Measurements from ENCODE around the gene HAO1. TPM values are rescaled to one million over a fixed set of nuclear protein-coding genes. Genes with fewer than 3 reads are reported as not detected.
"Not testable (repeated sequence)": the region's sequence is repeated elsewhere in the genome, so short reads cannot be mapped to it uniquely, and the experiment has no call there.

The HAO1 gene
- total RNA-seq, 1 donor from 2014 or later, result not detected

DNA sequence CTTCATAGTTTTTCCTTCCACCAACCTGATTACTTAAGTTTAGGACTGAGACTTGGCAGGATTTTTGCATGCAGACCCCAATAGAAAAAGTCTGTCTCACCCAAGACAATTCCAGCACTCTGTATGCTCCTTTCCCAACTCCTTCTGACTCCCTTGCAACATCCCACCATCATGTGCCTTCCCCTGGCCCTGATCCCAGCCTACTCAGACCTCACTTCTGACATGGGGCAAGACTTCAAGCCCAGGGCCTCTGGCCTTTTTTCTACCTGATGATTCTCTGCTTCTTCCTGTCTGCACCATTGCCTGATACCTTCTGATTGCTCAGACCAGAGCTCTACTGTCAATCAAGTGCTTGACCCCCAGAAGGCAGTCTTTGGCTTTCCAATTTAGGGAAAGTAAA is 96.6 kb downstream of the HAO1 start:
- H3K27me3 ChIP-seq (ENCODE audit: control insufficient read depth, insufficient read depth, low read length), result no peaks in the 10 kb centered on the region
- peak; percentile 77 for DNase-seq (ENCODE audit: low read depth)
- TF ChIP-seq, protein P1, sequence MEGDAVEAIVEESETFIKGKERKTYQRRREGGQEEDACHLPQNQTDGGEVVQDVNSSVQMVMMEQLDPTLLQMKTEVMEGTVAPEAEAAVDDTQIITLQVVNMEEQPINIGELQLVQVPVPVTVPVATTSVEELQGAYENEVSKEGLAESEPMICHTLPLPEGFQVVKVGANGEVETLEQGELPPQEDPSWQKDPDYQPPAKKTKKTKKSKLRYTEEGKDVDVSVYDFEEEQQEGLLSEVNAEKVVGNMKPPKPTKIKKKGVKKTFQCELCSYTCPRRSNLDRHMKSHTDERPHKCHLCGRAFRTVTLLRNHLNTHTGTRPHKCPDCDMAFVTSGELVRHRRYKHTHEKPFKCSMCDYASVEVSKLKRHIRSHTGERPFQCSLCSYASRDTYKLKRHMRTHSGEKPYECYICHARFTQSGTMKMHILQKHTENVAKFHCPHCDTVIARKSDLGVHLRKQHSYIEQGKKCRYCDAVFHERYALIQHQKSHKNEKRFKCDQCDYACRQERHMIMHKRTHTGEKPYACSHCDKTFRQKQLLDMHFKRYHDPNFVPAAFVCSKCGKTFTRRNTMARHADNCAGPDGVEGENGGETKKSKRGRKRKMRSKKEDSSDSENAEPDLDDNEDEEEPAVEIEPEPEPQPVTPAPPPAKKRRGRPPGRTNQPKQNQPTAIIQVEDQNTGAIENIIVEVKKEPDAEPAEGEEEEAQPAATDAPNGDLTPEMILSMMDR (IDR thresholded peaks at IDR 0.05; ENCODE audit: insufficient read depth, low read length, severe bottlenecking), result no peak
- H3K36me3 ChIP-seq (ENCODE audit: control insufficient read depth, insufficient read depth, low read length), result no peaks in the 10 kb centered on the region
- H3K4me3 ChIP-seq (ENCODE audit: low read depth, low read length), result no peak overlapping the region
- no peak for FAIRE-seq

DNA sequence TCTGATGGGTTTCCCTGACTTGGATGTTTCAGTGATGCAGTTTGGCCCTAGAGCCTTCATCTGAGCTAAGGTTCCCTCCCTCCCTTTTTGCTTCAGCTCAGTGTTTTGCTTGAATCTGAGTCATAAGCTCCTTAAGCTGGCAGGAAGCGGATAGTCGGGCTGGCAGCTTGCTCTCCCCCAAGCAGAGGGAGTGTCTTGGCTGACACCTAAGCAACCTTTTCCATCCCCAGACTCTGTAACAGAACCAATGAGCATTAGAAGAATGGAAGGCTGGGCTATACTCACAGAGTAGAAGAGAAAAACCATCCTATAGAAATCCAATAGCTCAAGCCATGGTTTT is 98.3 kb downstream of the HAO1 start:
- TF ChIP-seq, protein P1 (IDR thresholded peaks at IDR 0.05; ENCODE audit: insufficient read depth, low read length, severe bottlenecking), result no peak
- H3K36me3 ChIP-seq (ENCODE audit: control insufficient read depth, insufficient read depth, low read length), result no peaks in the 10 kb centered on the region
- H3K27me3 ChIP-seq (ENCODE audit: control insufficient read depth, insufficient read depth, low read length), result no peaks in the 10 kb centered on the region
- DNase-seq (ENCODE audit: low read depth) (peak; percentile 96), FAIRE-seq (no peak)
- H3K4me3 ChIP-seq (ENCODE audit: low read depth, low read length), result no peak overlapping the region

DNA sequence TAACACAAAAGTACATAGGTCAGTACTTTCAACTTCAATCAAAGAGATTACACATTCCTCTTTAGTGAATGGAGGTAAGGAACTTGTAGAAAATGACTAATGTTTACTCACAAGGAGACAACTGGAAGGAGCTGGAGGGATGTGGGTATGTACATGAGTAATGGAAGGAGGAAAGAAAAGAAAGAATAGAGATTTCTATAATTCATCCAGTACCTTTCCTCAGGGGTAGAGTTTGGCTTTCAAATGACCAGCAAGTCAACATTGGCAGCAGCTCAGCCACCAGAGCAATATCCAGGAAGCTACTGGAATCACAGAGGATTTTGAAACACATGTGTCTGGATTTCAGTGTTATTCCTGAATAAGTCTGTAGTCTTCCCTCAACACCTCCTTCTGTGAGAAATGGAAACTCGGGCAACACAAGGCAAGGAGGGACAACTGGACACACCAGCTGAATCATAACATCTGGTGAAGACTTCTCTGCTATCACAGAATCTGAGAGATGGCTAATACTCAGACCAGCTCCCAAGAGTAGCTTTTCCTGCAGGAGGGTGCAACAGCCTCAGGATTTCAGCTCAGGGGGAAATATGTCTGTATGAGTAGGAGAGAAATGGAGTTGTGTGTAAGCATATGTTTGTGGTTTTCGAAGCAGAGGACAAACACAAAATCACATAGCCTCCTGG is 98.8 kb downstream of the HAO1 start:
- DNase-seq (ENCODE audit: low read depth) (peak; percentile 96), FAIRE-seq (no peak)
- no peaks in the 10 kb centered on the region for H3K36me3 ChIP-seq (ENCODE audit: control insufficient read depth, insufficient read depth, low read length)
- H3K4me3 ChIP-seq (ENCODE audit: low read depth, low read length), result no peak overlapping the region
- TF ChIP-seq, protein P1 (IDR thresholded peaks at IDR 0.05; ENCODE audit: insufficient read depth, low read length, severe bottlenecking), result no peak
- H3K27me3 ChIP-seq (ENCODE audit: control insufficient read depth, insufficient read depth, low read length), result no peaks in the 10 kb centered on the region

DNA sequence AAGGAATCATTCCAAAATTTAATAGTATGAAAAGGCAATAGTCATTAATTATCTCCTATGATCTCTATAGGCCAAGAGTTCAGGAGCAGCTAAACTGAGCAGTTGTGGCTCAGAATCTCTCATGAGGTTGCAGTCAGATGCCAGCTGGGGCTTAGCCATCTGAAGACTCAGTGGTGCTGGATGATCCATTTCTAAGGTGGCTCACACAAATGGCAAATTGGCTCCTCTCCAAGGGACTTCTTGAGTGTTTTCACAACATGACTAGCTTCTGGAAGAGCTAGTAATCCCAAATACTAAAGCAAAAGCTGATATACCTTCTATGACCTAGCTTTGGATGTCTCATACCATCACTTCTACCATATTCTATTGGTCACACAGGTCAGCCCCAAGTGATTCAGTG is 104.2 kb downstream of the HAO1 start:
- peak; percentile 84 for FAIRE-seq
- no peak for DNase-seq (ENCODE audit: low read depth)
- H3K4me3 ChIP-seq (ENCODE audit: low read depth, low read length), result no peak overlapping the region
- H3K27me3 ChIP-seq (ENCODE audit: control insufficient read depth, insufficient read depth, low read length), result no peaks in the 10 kb centered on the region
- no peaks in the 10 kb centered on the region for H3K36me3 ChIP-seq (ENCODE audit: control insufficient read depth, insufficient read depth, low read length)
- TF ChIP-seq, protein P1 (IDR thresholded peaks at IDR 0.05; ENCODE audit: insufficient read depth, low read length, severe bottlenecking), result no peak

DNA sequence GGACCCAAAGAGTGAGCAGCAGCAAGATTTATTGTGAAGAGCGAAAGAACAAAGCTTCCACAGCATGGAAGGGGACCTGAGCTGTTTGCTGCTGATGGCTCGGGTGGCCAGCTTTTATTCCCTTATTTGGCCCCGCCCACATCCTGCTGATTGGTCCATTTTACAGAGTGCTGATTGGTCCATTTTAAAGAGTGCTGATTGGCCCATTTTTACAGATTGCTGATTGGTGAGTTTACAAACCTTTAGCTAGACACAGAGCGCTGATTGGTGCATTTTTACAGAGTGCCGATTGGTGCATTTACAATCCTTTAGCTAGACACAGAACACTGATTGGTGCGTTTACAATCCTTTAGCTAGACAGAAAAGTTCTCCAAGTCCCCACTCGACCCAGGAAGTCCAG is 105.8 kb downstream of the HAO1 start:
- not testable (repeated sequence) for H3K36me3 ChIP-seq (ENCODE audit: control insufficient read depth, insufficient read depth, low read length); FAIRE-seq; DNase-seq (ENCODE audit: low read depth); H3K4me3 ChIP-seq (ENCODE audit: low read depth, low read length); H3K27me3 ChIP-seq (ENCODE audit: control insufficient read depth, insufficient read depth, low read length)

Other genes starting within 250 kb of the HAO1 start
- 11.6 and 19.5 TPM in 2 replicates for gene TMX4, start 79.3 kb upstream of the HAO1 start, total RNA-seq
- gene PLCB1, start 191.8 kb upstream of the HAO1 start, total RNA-seq, result 1.1 and 2.9 TPM in 2 replicates